ENCODE measurements around the gene ING5.

Gene ING5

DNA sequence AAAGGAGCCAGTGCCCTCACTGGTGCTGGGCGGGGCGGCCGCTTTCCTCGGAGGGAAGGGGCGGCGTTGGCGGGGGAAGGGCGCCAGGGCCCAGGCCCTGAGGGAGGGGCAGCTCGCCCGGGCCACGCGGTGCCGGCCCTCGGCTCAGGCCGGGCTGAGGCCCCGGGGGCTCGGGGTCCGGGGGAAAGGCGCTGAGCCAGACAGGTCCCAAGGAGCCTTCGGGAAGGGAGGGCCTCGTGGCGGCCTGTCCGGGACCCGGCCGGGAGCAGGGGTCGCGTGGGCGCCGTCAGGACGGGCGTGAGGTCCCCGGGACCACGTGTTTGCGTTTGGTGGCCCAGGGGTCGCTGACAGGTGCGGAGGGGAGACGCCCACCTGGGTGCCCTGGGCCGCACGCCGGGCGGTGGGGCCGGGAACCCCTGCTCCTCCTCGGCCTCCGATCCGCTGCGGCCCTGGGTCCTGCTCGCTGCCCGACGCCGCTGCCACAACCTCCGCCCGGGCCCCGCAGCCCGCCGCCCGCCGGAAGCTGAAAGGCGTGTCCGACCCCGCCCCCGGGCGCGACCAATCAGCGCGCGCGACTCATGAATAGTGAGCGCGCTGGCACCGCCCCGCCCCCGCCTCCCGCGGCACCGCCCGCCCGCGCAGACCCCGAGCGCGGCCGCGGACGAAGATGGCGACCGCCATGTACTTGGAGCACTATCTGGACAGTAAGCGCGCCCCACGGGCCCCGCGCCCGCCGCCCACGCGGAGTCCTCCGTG is at the start of gene ING5:
Gene ING5, plus strand, starts transcription at position 641 of the 756 bp plus-strand sequence. Its CDS starts 27 bp downstream, at position 668.
- Histone ChIP-seq H2AFZ (peak within 1 kb of the TSS; percentile 96), H3K4me2 (ENCODE audit: low read length) (peak within 1 kb of the TSS; percentile 86), H3K79me2 (peaks cover 4% of the 10 kb centered on the region), H3K4me1 (peaks cover 4% of the 10 kb centered on the region), H3K9ac (peak within 1 kb of the TSS; percentile 13), H3K36me3 (ENCODE audit: control insufficient read depth, insufficient read depth, low read length) (no peaks in the 10 kb centered on the region), H3K27me3 (ENCODE audit: control insufficient read depth, insufficient read depth, low read length) (no peaks in the 10 kb centered on the region), H3K4me3 (ENCODE audit: low read depth, low read length) (peak within 1 kb of the TSS; percentile 72), H3K9me3 (ENCODE audit: control insufficient read depth, low read length) (no peaks in the 10 kb centered on the region), H3K27ac (peak within 1 kb of the TSS; percentile 83)
- TF ChIP-seq, protein P1, sequence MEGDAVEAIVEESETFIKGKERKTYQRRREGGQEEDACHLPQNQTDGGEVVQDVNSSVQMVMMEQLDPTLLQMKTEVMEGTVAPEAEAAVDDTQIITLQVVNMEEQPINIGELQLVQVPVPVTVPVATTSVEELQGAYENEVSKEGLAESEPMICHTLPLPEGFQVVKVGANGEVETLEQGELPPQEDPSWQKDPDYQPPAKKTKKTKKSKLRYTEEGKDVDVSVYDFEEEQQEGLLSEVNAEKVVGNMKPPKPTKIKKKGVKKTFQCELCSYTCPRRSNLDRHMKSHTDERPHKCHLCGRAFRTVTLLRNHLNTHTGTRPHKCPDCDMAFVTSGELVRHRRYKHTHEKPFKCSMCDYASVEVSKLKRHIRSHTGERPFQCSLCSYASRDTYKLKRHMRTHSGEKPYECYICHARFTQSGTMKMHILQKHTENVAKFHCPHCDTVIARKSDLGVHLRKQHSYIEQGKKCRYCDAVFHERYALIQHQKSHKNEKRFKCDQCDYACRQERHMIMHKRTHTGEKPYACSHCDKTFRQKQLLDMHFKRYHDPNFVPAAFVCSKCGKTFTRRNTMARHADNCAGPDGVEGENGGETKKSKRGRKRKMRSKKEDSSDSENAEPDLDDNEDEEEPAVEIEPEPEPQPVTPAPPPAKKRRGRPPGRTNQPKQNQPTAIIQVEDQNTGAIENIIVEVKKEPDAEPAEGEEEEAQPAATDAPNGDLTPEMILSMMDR (IDR thresholded peaks at IDR 0.05), result peak; percentile 55

DNA sequence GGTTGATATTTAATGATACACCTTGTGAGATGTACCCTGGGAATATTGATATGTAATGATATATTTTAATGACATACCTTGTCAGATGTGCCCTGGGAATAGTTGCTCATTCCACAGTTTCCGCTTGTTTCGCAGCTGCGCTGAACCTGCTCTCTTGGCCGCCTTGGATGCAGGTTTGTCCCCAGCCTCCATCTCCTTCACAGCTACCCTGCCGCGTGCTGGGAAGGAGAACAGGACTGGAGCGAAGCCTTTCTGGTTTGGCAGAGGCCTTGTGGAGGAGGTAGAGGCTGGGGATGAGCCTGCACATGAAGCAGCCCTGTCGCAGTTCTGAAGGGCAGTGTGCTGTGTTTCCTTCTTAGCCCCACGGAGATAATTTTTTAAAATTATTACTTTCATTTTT is 49.7 kb upstream of the ING5 start:
- Histone ChIP-seq H3K27ac (no peak overlapping the region), H3K27me3 (ENCODE audit: control insufficient read depth, insufficient read depth, low read length) (no peaks in the 10 kb centered on the region), H3K4me3 (ENCODE audit: low read depth, low read length) (no peak overlapping the region), H3K4me2 (ENCODE audit: low read length) (no peak overlapping the region), H3K4me1 (no peaks in the 10 kb centered on the region), H3K79me2 (peaks cover 9% of the 10 kb centered on the region), H3K36me3 (ENCODE audit: control insufficient read depth, insufficient read depth, low read length) (no peaks in the 10 kb centered on the region), H2AFZ (no peak overlapping the region), H3K9ac (no peak overlapping the region), H3K9me3 (ENCODE audit: control insufficient read depth, low read length) (no peaks in the 10 kb centered on the region)
- TF ChIP-seq, protein P1 (IDR thresholded peaks at IDR 0.05), result no peak

DNA sequence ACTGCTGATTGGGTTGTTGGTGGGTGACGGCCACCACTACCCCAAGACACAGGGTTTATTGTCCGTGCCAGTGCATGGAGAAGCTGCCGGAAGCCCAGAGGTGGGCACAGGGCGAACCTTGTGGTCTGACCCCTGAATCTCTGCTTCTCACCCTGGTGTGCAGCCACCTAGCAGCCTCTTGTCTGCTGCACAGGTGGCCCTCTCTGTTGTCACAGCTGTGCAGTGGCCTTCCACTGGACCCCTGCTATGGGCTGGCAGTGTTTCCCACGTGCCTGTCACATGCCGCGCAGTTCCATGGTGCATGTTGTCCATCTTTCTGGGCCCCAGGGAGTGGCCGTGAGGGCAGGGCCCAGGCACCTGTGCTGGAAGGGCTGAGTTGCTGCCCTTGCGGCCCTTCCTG is 49.1 kb upstream of the ING5 start:
- H3K9me3 ChIP-seq (ENCODE audit: control insufficient read depth, low read length), result no peaks in the 10 kb centered on the region
- no peak overlapping the region for H2AFZ ChIP-seq
- H3K27ac ChIP-seq, result no peak overlapping the region
- no peaks in the 10 kb centered on the region for H3K27me3 ChIP-seq (ENCODE audit: control insufficient read depth, insufficient read depth, low read length)
- H3K4me3 ChIP-seq (ENCODE audit: low read depth, low read length), result no peak overlapping the region
- H3K36me3 ChIP-seq (ENCODE audit: control insufficient read depth, insufficient read depth, low read length), result no peaks in the 10 kb centered on the region
- no peaks in the 10 kb centered on the region for H3K4me1 ChIP-seq
- H3K79me2 ChIP-seq, result peaks cover 8% of the 10 kb centered on the region
- H3K4me2 ChIP-seq (ENCODE audit: low read length), result no peak overlapping the region
- TF ChIP-seq, protein P1 (IDR thresholded peaks at IDR 0.05), result no peak
- H3K9ac ChIP-seq, result no peak overlapping the region

DNA sequence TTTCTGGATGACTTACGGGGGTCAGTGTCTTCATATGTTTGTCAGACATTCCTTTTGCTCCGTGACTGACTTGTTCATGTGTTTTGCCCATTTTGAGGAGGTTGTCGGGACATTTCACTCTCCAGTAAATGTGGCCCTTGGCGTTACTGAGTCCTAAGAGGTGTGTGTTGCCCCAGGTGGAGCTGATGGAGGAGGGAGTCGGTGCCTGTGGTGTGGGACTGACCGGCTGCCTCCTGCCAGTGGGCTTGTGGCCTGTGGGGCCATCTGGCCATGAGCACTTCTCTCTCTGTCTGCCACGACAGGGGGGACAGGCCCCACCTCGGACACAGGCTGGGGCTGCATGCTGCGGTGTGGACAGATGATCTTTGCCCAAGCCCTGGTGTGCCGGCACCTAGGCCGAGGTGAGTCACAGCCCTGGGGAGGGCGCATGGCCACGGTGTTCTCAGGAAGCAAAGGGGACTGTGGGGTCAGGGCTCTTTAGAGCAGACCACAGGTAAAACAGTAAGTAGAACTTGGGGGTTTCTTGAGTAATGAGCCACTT is 48.6 kb upstream of the ING5 start:
- Histone ChIP-seq H3K4me2 (ENCODE audit: low read length) (no peak overlapping the region), H3K4me1 (no peaks in the 10 kb centered on the region), H3K27ac (no peak overlapping the region), H3K9me3 (ENCODE audit: control insufficient read depth, low read length) (no peaks in the 10 kb centered on the region), H2AFZ (no peak overlapping the region), H3K9ac (no peak overlapping the region), H3K4me3 (ENCODE audit: low read depth, low read length) (no peak overlapping the region), H3K36me3 (ENCODE audit: control insufficient read depth, insufficient read depth, low read length) (no peaks in the 10 kb centered on the region), H3K79me2 (peaks cover 6% of the 10 kb centered on the region), H3K27me3 (ENCODE audit: control insufficient read depth, insufficient read depth, low read length) (no peaks in the 10 kb centered on the region)
- TF ChIP-seq, protein P1 (IDR thresholded peaks at IDR 0.05), result no peak

Data from parathyroid adenoma (tissue), 2 donors.